NCI-H82 treated with DMSO at 0.1 percent for 48 hours (cell line): Measurements from ENCODE around the gene S100A10.

Experiments
- DNase-seq: peaks from one replicate; lab custom pipeline; 2025; ENCODE audit not compliant: unreplicated experiment; lab: John Stamatoyannopoulos, UW

The S100A10 gene

DNA sequence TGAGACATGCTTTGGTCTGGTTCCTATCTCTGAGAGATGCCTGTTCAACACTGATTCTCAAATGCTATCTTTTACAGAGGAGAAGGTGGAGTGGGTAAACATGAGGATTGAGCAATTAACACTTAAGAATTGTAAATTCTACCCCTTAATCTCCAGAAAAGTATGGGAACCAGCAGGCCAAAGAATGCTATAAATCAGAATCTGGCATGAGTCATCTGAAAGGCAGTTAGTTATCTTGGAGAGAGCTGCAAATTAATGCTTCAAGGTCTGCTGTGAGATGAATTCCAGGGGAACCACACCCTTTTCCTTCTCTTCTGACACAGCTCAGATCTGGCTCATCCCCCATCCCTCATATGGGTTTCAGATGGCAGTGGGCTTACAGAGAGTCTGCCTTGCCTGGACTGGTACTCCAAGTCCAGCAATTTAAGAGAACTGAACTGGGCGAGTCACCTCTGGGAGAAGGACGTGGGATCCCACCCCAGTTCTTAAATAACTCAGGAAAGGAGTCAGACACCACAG lies 5.2 kb downstream of the S100A10 start:
- no peak for DNase-seq

GRCh38 chr1:151986501-151987190 lies 7.0 kb downstream of the S100A10 start:
- no peak for DNase-seq

- no peak for DNase-seq
Measured at GRCh38 chr1:151985768-151986167, 7.9 kb downstream of the S100A10 start.

DNA sequence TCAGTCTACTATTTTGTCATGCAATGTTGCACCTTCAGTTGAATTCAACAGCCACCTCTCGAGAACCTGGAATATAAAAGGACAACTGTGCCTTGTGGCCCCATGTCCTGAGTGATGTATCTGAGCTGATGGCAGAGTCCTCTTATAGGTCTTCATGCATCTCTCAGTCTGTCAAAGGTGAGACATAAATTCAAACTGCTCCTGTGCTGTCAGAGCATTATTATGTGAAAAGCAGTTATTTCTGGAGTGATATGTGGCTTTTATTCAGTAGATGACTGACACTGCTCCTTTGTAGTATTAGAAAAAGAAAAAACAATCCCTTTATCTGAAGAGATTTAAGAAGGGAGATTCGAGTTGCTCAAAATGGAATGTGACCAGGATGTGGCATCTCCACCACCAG lies 8.4 kb downstream of the S100A10 start:
- no peak for DNase-seq

GRCh38 chr1:151984313-151984956 lies 9.2 kb downstream of the S100A10 start:
- no peak for DNase-seq

GRCh38 chr1:151982300-151983005 lies 11.2 kb downstream of the S100A10 start:
- no peak for DNase-seq

DNA sequence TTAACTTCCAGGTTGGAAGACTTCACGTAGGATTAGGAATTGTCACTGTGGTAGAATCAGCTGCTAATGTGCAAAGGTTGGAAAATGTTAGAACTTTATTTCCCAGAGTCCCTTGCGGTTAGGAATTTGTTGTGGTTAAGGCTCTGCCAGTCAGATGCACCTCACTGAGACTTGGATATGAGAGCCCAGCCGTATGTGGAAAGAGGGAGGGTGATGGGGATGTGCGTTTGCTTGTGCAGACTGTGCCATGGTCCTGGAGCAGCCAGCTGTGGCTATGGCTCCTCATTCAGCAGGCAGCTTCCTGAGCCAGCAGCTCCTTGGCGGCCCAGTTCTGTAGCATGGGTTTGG lies 12.5 kb downstream of the S100A10 start:
- no peak for DNase-seq

GRCh38 chr1:151980287-151981177 lies 13.1 kb downstream of the S100A10 start:
- DNase-seq = peak; percentile 45

DNA sequence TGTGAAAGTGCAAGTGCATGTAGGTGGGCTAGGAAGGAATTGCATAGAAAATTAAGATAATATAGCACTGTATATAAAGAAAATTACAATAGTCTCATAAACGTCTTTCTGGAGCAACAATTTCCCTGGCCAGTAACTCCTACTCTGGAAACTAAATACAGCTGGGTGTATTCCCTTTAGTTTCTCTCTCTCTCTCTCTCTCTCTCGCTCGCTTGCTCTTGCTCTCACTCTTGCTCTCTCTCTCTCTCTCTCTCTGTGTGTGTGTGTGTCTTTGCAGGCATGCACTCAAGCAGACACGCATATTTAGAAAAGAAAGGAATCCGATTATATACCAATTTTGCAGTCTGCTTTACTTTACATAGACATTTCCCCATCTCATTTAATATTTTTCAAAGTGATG lies 14.7 kb downstream of the S100A10 start:
- DNase-seq = no peak

DNA sequence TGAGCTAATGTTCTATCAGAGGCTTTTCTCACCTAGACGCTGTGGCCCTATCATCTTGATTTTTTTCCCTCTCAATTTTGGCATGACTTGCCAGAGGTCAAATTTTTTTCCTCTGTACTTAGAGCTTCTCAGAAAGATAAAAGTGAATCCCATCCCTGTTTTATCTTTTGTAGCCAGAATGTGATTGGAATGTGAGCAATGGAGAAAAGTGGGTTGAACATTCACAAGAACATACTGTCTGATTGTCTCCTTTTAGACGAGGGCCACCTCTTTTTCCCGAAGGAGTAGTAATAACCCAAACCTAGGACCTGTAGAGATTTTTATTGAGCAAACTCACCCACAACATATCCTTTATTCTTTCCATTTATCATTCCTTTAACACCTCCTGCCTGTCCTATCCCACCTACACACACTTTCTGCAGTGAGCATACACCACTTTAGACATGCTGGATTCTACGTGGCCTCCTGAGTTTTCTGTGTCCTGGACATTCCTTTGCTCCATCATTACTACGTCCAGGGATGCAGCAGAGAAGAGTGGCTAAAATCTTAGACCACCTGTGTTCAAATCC lies 15.9 kb downstream of the S100A10 start:
- no peak for DNase-seq

DNA sequence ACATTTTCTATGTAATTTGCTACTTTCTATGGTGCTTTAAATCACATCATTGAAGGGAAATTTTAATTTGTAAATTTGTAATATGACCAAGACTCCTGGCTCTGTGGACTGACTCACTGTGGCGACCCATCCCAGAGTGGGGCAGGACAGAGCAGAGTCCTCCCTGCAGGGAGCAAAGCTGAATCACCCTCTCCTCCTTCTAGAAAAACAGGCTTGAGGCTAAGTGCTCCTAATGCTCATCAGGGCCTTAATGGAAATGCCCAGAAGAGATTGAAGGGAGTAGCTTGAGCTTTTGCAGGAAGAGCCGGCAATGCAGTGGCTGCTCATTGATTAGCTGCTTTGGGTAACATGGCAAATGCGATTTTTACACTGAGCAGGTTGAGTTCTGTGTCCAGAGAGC lies 16.8 kb downstream of the S100A10 start:
- DNase-seq = no peak

DNA sequence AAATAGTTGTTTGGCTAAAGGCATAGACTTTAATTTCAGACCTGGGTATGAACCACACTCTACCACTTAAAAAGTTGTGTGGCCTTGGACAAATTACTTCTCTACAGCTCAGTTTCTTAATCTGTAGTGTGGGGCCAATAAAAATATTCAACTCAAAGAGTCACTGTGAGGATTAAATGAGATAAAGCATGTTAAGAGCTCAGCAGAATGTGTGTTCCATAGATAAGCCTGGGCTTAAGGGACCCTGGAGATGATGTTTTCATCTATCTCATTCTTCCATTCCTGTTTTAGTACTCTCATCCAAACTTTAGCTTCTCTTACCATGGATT lies 17.7 kb downstream of the S100A10 start:
- DNase-seq = peak; percentile 28

- DNase-seq = no peak
Measured at GRCh38 chr1:151975311-151976014, 18.2 kb downstream of the S100A10 start.

DNA sequence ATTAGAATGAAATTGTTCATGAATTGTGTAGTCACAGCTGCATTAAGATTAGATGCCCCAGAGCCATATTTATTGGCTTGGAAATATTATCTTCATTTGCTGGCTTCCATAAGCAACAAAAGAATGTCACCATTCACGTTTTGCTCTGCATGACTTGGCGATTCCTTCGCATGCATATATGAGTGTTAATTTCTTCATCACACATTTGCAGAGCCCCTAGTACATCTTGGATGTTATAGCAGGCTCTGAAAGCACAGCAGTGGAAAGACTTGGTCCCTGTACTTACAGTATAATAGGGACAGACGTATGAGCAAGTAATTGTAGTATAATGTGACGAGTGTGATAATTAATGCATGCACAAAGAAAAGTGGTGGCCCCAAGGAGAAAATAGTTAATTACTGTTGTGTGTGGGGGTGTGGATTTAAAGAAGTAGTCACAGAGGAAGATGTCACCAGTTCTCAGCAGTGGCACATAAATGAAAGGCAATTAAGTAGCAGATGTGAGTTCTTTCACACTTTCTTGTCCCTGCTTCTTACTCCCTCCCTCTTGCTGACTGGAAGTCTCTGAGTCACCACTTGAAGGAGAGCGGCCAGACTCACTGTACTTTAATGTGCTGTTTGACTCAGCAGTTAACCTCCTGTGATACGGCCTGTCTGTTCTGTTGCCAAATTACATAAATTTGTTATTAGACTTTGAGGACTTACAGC lies 21.0 kb downstream of the S100A10 start:
- DNase-seq = no peak

DNA sequence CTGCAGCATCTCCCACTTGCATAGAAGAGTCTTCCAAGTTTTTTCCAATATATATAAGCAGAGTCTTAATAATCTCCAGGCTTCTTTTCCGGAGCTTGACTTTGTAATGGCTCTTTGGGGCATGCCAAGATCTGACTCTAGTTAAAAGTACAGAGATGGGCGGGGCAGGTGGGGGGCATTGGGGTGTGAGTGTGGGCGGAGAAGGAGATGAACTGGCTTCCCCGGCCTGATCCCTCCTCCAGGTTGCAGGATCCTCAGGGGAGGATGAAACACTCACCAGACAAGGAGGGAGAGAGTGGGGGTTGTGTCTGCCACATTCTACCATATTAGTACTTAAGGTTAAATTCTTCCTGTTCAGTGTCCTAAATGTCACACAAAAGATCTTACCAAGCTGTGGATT lies 23.0 kb downstream of the S100A10 start:
- DNase-seq = no peak

- no peak for DNase-seq
Measured at GRCh38 chr1:151970128-151970527, 23.5 kb downstream of the S100A10 start.

DNA sequence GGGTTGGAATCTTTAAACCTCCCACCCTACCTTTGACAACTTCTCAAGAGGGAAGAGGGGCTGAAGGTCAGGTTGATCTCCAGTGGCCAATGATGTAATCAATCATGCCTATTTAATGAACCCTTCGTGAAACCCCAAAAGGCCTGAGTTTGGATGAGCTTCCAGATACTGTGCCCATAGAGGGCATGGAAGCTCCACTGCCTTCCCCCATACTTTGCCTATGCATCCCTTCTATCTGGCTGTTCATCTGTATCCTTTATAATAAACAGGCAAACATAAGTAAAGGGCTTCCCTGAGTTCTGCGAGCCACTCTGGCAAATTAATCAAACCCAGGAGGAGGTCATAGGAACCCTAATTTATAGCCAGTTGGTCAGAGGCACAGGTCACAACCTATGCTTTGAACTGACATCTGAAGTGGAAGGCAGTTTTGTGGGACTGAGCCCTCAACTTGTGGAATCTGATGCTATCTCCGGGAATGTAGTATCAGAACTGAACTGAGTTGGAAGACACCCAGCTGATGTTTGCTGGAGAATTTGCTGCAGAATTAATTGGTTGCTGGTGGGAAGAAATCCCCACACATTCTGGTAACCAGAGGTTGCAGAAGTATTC lies 24.8 kb downstream of the S100A10 start:
- no peak for DNase-seq

- peak; percentile 21 for DNase-seq
Measured at GRCh38 chr1:151968058-151968457, 25.6 kb downstream of the S100A10 start.

GRCh38 chr1:151967091-151967490 lies 26.6 kb downstream of the S100A10 start:
- no peak for DNase-seq
